SK-N-MC (cell line): ENCODE data around the gene OTOGL.
"Not testable (repeated sequence)": the region's sequence is repeated elsewhere in the genome, so short reads cannot be mapped to it uniquely, and the experiment has no call there.

Experiments
- DNase-seq: peaks from one replicate; pipeline ENCODE4 v3.0.0-alpha.2; 2011; ENCODE audit warnings: low read depth, low spot score
- H3K27ac ChIP-seq: fragments of 200-600 bp; sonication (generic); 2 replicates; pipeline ENCODE4 v1.5.1; 2016; ENCODE audit warnings: mixed run types
- H3K36me3 ChIP-seq: fragments of 200-600 bp; sonication (generic); 2 replicates; pipeline ENCODE4 v1.6.1; 2017; ENCODE audit warnings: antibody characterized with exemption, low read length, mixed read lengths; ENCODE audit not compliant: insufficient read depth
- H3K4me3 ChIP-seq: fragments of 200-600 bp; sonication (generic); 2 replicates; pipeline ENCODE4 v1.5.1; 2016
- H3K9ac ChIP-seq: fragments of 200-600 bp; sonication (generic); 2 replicates; pipeline ENCODE4 v1.8.0; 2017; ENCODE audit warnings: mixed run types, mixed read lengths; ENCODE audit not compliant: insufficient read length
- H3K9me3 ChIP-seq: fragments of 200-600 bp; sonication (generic); 2 replicates; pipeline ENCODE4 v1.6.1; 2017; ENCODE audit warnings: low read depth, mild to moderate bottlenecking, antibody characterized with exemption, low read length, moderate library complexity, mixed read lengths
- EZH2 ChIP-seq: fragments of 200-600 bp; sonication (generic); IDR thresholded peaks from one replicate; pipeline ENCODE4 v1.6.1; 2017; ENCODE audit warnings: antibody characterized with exemption
- FOXP2 ChIP-seq: optimal IDR thresholded peaks from 2 replicates; pipeline ENCODE3; 2011; ENCODE audit warnings: mild to moderate bottlenecking, moderate library complexity; ENCODE audit not compliant: insufficient read depth; ENCODE audit errors: extremely low read length, control extremely low read depth
- POLR2AphosphoS5 ChIP-seq: IDR thresholded peaks from 2 replicates; pipeline ENCODE4 v1.6.1; 2012; ENCODE audit warnings: mild to moderate bottlenecking, low read depth, low read length, borderline replicate concordance

OTOGL gene

GRCh38 chr12:80059875-80060274 is 39.5 kb upstream of the OTOGL start:
- Histone ChIP-seq H3K4me3 (no peak overlapping the region), H3K36me3 (no peaks in the 10 kb centered on the region), H3K9me3 (no peaks in the 10 kb centered on the region), H3K9ac (no peak overlapping the region), H3K27ac (no peak overlapping the region)
- TF ChIP-seq FOXP2: no peak
- no peak for TF ChIP-seq POLR2AphosphoS5
- TF ChIP-seq EZH2: no peak
- no peak for DNase-seq

- H3K27ac ChIP-seq: peak overlapping the region; percentile 58
- H3K9me3 ChIP-seq: no peaks in the 10 kb centered on the region
- peak; percentile 44 for DNase-seq
- TF ChIP-seq POLR2AphosphoS5 (no peak), FOXP2 (no peak), EZH2 (no peak)
- H3K4me3 ChIP-seq: no peak overlapping the region
- no peak overlapping the region for H3K9ac ChIP-seq
- no peaks in the 10 kb centered on the region for H3K36me3 ChIP-seq
These were observed 35.1 kb upstream of the OTOGL start for GRCh38 chr12:80064269-80064668.

- DNase-seq: no peak
These were observed 34.4 kb upstream of the OTOGL start for GRCh38 chr12:80064951-80065350.

GRCh38 chr12:80068173-80068572 is 31.2 kb upstream of the OTOGL start:
- no peak overlapping the region for H3K4me3 ChIP-seq
- no peaks in the 10 kb centered on the region for H3K9me3 ChIP-seq
- no peak for TF ChIP-seq EZH2
- no peak for TF ChIP-seq FOXP2
- no peak for TF ChIP-seq POLR2AphosphoS5
- no peak for DNase-seq
- no peak overlapping the region for H3K9ac ChIP-seq
- no peak overlapping the region for H3K27ac ChIP-seq
- no peaks in the 10 kb centered on the region for H3K36me3 ChIP-seq

More at GRCh38 chr12:80064951-80065350, 34.4 kb upstream of the OTOGL start:
- no peak overlapping the region for H3K9ac ChIP-seq
- no peaks in the 10 kb centered on the region for H3K9me3 ChIP-seq
- H3K36me3 ChIP-seq: no peaks in the 10 kb centered on the region
- TF ChIP-seq EZH2 (no peak), POLR2AphosphoS5 (no peak), FOXP2 (no peak)
- no peak overlapping the region for H3K4me3 ChIP-seq
- peak overlapping the region; percentile 58 for H3K27ac ChIP-seq

- H3K27ac ChIP-seq, DNase-seq, H3K4me3 ChIP-seq, H3K9me3 ChIP-seq, H3K36me3 ChIP-seq, H3K9ac ChIP-seq: not testable (repeated sequence)
These were observed 15.3 kb upstream of the OTOGL start for GRCh38 chr12:80083892-80084614.

- no peak for TF ChIP-seq POLR2AphosphoS5
- no peak for TF ChIP-seq FOXP2
- no peak for TF ChIP-seq EZH2
- H3K27ac ChIP-seq: no peak overlapping the region
- H3K36me3 ChIP-seq: 0 out of 2 replicates have a peak, but pooled peaks cover 2% of the 10 kb centered on the region
- peaks cover 4% of the 10 kb centered on the region; the same call in 1 of the 2 replicates for H3K9me3 ChIP-seq
- H3K4me3 ChIP-seq: no peak overlapping the region
- DNase-seq: no peak
- H3K9ac ChIP-seq: no peak overlapping the region
These were observed 13.3 kb upstream of the OTOGL start for GRCh38 chr12:80086025-80086424.

GRCh38 chr12:80087486-80088213 is 11.7 kb upstream of the OTOGL start:
- no peak overlapping the region for H3K9ac ChIP-seq
- no peak overlapping the region for H3K27ac ChIP-seq
- no peak for TF ChIP-seq FOXP2
- TF ChIP-seq POLR2AphosphoS5: no peak
- no peak for TF ChIP-seq EZH2
- 0 out of 2 replicates have a peak, but pooled peaks cover 2% of the 10 kb centered on the region for H3K36me3 ChIP-seq
- H3K9me3 ChIP-seq: peaks cover 4% of the 10 kb centered on the region; the same call in 1 of the 2 replicates
- H3K4me3 ChIP-seq: no peak overlapping the region
- no peak for DNase-seq

GRCh38 chr12:80100591-80100990 is 1.3 kb downstream of the OTOGL start:
- H3K27ac ChIP-seq: no peak overlapping the region
- H3K9ac ChIP-seq: no peak overlapping the region
- no peaks in the 10 kb centered on the region for H3K36me3 ChIP-seq
- H3K4me3 ChIP-seq: no peak overlapping the region
- no peaks in the 10 kb centered on the region for H3K9me3 ChIP-seq
- no peak for TF ChIP-seq POLR2AphosphoS5
- no peak for TF ChIP-seq EZH2
- no peak for TF ChIP-seq FOXP2
- DNase-seq: no peak
